ENCODE measurements around the gene TSPAN14.

GRCh38 chr10:80444124-80444523 is 10.0 kb upstream of the TSPAN14 start:
- TF ChIP-seq CTCF (IDR thresholded peaks at IDR 0.05) (no peak), EP300 (IDR thresholded peaks at IDR 0.05; ENCODE audit: low read depth) (no peak), POLR2AphosphoS5 (IDR thresholded peaks at IDR 0.05) (no peak), POLR2A (IDR thresholded peaks at IDR 0.05) (no peak)
